Adipocyte (in vitro differentiated cells): Measurements from ENCODE around the gene EVL.

Source experiments
- DNase-seq: peaks from one replicate; pipeline ENCODE4 v3.0.0-alpha.2; 2015; ENCODE audit warnings: low read depth
- H3K27me3 ChIP-seq: replicated peaks from 2 replicates; pipeline ENCODE4 v1.7.0; 2013; ENCODE audit warnings: mild to moderate bottlenecking, low read length, moderate library complexity; ENCODE audit not compliant: control insufficient read depth, insufficient read depth
- H3K36me3 ChIP-seq: 2 replicates; pipeline ENCODE4 v1.7.0; 2013; ENCODE audit warnings: low read length, mild to moderate bottlenecking, moderate library complexity; ENCODE audit not compliant: control insufficient read depth, insufficient read depth, severe bottlenecking
- H3K4me1 ChIP-seq: 2 replicates; pipeline ENCODE4 v1.7.0; 2013; ENCODE audit warnings: mild to moderate bottlenecking, low read length, moderate library complexity; ENCODE audit not compliant: control insufficient read depth, insufficient read depth
- H3K4me3 ChIP-seq: 2 replicates; pipeline ENCODE4 v1.7.0; 2013; ENCODE audit warnings: mild to moderate bottlenecking, low read length, moderate library complexity
- H3K9ac ChIP-seq: 2 replicates; pipeline ENCODE4 v1.7.0; 2013; ENCODE audit warnings: mild to moderate bottlenecking, low read length, moderate library complexity
- H3K9me3 ChIP-seq: 2 replicates; pipeline ENCODE4 v1.7.0; 2013; ENCODE audit warnings: mild to moderate bottlenecking, low read length, moderate library complexity; ENCODE audit not compliant: control insufficient read depth

The EVL gene

DNA sequence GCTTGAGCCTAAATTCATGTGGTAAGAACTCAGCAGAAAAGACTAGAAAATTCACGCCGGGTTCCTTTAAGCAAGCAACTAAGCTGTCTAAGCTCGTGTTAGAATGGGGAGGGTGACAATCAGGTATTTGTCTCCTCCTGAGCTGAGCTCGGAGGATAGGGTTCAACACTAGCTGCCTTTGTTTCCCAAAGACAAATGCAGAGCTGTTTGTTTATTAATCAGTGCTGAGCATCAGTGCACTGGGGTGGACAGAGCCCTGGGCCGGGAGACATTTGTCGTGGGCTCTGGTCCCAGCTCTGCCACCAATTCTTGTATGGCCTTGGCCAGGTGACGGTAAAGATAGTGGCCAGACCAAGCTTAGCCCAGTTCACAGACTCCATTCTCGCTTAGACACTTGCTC lies 50.5 kb downstream of the EVL start:
- no peak overlapping the region for H3K4me3 ChIP-seq
- no peak overlapping the region for H3K9ac ChIP-seq
- DNase-seq = no peak
- no peaks in the 10 kb centered on the region for H3K36me3 ChIP-seq
- H3K4me1 ChIP-seq = peaks cover 4% of the 10 kb centered on the region
- no peaks in the 10 kb centered on the region for H3K9me3 ChIP-seq
- H3K27me3 ChIP-seq = no peaks in the 10 kb centered on the region

DNA sequence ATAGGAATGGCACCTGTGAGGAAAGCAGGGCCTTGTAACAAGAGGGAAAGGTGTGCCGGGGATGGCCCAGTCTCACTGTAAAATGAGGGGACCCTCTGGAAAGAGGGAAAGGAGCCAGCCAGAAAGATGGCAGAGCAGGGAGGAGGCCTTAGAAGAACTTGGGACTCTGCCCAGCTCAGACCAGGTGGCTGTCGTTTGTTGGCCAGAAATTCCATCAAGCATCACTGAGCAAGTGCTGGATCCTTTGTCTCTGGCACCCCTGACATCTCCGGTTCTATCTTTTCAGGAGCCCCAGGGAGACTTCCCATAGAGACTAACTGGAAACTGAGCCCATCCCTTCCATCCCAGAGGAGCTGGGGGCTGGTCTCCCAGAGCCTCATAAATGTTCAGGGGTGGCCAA lies 50.9 kb downstream of the EVL start:
- H3K36me3 ChIP-seq = no peaks in the 10 kb centered on the region
- H3K4me1 ChIP-seq = peaks cover 6% of the 10 kb centered on the region
- H3K9me3 ChIP-seq = no peaks in the 10 kb centered on the region
- H3K4me3 ChIP-seq = no peak overlapping the region
- no peak for DNase-seq
- H3K9ac ChIP-seq = no peak overlapping the region
- H3K27me3 ChIP-seq = no peaks in the 10 kb centered on the region

DNA sequence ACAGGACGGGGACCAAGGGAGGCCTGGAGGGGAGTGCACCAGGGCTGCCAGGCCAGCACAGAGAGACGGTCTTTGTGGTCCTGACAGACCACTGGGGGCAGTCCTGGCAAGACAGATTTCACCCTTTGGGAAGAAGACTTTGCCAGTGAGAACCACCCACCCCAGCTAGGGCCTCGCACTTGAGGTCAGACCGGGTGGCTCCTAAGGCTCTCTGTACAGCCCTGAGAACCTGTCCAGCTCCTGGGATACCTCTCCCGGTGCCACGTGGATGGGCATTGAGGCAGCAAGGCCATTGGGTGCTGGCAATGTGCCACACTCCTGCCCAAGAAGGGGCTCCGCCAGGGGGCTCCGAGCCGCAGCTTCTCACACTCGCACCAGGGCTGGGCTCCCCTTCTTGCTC lies 51.8 kb downstream of the EVL start:
- Histone ChIP-seq H3K27me3 (no peaks in the 10 kb centered on the region), H3K9me3 (no peaks in the 10 kb centered on the region), H3K4me1 (peaks cover 8% of the 10 kb centered on the region), H3K4me3 (no peak overlapping the region), H3K36me3 (no peaks in the 10 kb centered on the region), H3K9ac (no peak overlapping the region)
- DNase-seq = no peak

GRCh38 chr14:100117633-100118395 lies 52.6 kb downstream of the EVL start:
- Histone ChIP-seq H3K9me3 (no peaks in the 10 kb centered on the region), H3K27me3 (no peaks in the 10 kb centered on the region), H3K4me1 (peaks cover 4% of the 10 kb centered on the region), H3K36me3 (no peaks in the 10 kb centered on the region), H3K4me3 (no peak overlapping the region), H3K9ac (no peak overlapping the region)
- no peak for DNase-seq

GRCh38 chr14:100118396-100119011 lies 53.3 kb downstream of the EVL start:
- Histone ChIP-seq H3K9me3 (no peaks in the 10 kb centered on the region), H3K4me1 (peaks cover 4% of the 10 kb centered on the region), H3K27me3 (no peaks in the 10 kb centered on the region), H3K4me3 (no peak overlapping the region), H3K9ac (no peak overlapping the region), H3K36me3 (no peaks in the 10 kb centered on the region)
- DNase-seq = no peak

DNA sequence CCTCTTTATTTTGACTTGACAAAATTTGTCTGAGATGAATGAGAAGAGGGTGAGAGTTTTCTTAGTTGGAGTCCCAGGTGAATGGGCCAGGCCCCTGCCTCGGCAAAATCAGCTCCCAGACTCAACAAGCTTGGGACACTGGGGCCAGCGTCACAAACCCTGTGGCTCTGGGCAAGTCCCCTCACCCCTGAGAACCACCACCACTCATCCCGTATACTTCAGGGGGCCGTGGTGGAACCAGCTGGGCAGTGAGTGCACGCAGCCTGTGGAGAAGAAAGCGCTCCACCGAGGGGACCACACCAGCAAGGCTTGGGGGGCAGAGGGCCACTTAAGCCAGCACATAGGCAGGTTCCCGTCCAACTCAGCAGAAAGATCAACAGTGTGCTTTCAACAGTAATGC lies 54.0 kb downstream of the EVL start:
- peaks cover 4% of the 10 kb centered on the region for H3K4me1 ChIP-seq
- H3K9me3 ChIP-seq = no peaks in the 10 kb centered on the region
- H3K9ac ChIP-seq = no peak overlapping the region
- H3K4me3 ChIP-seq = no peak overlapping the region
- H3K27me3 ChIP-seq = no peaks in the 10 kb centered on the region
- no peaks in the 10 kb centered on the region for H3K36me3 ChIP-seq
- DNase-seq = no peak

GRCh38 chr14:100120522-100121269 lies 55.5 kb downstream of the EVL start:
- Histone ChIP-seq H3K4me1 (peaks cover 4% of the 10 kb centered on the region), H3K9me3 (no peaks in the 10 kb centered on the region), H3K27me3 (no peaks in the 10 kb centered on the region), H3K4me3 (no peak overlapping the region), H3K36me3 (peaks cover 9% of the 10 kb centered on the region), H3K9ac (no peak overlapping the region)
- no peak for DNase-seq

DNA sequence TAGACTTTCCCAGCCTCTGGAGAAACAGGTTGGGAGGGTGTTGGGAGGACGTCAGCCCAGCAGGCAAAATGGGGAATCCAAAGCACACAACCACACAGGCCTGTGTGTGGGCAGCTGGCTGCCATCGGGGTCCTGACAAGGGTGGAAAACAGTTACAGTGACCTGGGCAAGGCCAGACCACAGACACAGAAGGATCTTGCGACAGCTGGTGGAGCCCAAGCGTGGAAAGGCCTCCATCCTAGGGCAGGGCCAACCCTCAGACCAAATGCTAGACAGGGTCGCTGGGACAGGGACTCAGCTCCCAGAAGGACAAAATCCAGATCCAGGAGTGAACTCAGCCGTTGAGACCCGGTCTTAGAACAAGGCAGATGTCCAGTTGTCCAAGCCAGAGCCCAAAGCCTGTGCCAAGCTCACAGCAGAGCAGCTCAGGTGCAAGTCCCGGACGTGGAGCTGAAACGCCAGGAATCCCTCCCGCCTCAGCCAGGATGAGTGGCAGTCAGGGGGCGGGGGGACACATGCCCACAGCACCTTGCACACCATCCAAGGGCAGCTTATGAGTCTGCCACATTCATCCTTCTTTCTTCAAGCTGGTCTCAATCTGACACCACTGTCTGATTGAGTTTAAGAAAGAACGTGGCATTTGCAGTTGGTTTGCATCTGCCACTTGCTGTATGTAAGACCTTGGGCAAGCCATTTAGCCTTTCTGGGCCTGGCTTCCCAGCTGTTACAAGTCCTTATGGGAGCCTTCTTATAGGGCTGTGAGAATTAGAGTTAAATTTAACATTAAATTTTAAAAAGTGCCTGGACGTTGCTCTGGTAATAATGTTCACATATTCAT lies 56.6 kb downstream of the EVL start:
- peaks cover 4% of the 10 kb centered on the region for H3K4me1 ChIP-seq
- no peaks in the 10 kb centered on the region for H3K27me3 ChIP-seq
- peaks cover 12% of the 10 kb centered on the region for H3K36me3 ChIP-seq
- no peak overlapping the region for H3K9ac ChIP-seq
- H3K4me3 ChIP-seq = no peak overlapping the region
- H3K9me3 ChIP-seq = no peaks in the 10 kb centered on the region
- DNase-seq = no peak

- Histone ChIP-seq H3K4me3 (no peak overlapping the region), H3K36me3 (peaks cover 14% of the 10 kb centered on the region), H3K9ac (no peak overlapping the region), H3K9me3 (no peaks in the 10 kb centered on the region), H3K27me3 (no peaks in the 10 kb centered on the region), H3K4me1 (peaks cover 6% of the 10 kb centered on the region)
- no peak for DNase-seq
Observed at GRCh38 chr14:100122481-100123223, 57.4 kb downstream of the EVL start.

- Histone ChIP-seq H3K36me3 (peaks cover 14% of the 10 kb centered on the region), H3K9me3 (no peaks in the 10 kb centered on the region), H3K4me1 (peaks cover 14% of the 10 kb centered on the region), H3K9ac (no peak overlapping the region), H3K4me3 (no peak overlapping the region), H3K27me3 (no peaks in the 10 kb centered on the region)
- DNase-seq = no peak
Observed at GRCh38 chr14:100123618-100124017, 58.4 kb downstream of the EVL start.
